ENCODE data around the gene APOBR.
"Not testable (repeated sequence)": the region's sequence is repeated elsewhere in the genome, so short reads cannot be mapped to it uniquely, and the experiment has no call there.

The APOBR gene

GRCh38 chr16:28498666-28499381 is 4.4 kb downstream of the APOBR start:
- in situ Hi-C loops (cut with MboI; ENCODE audit: low sequenced_read_pairs): no loop called here

GRCh38 chr16:28499854-28500253 is 5.4 kb downstream of the APOBR start:
- in situ Hi-C loops (cut with MboI; ENCODE audit: low sequenced_read_pairs): no loop called here

- in situ Hi-C loops (cut with MboI; ENCODE audit: low sequenced_read_pairs): not testable (repeated sequence)
Measured at GRCh38 chr16:28500476-28501180, 6.2 kb downstream of the APOBR start.

DNA sequence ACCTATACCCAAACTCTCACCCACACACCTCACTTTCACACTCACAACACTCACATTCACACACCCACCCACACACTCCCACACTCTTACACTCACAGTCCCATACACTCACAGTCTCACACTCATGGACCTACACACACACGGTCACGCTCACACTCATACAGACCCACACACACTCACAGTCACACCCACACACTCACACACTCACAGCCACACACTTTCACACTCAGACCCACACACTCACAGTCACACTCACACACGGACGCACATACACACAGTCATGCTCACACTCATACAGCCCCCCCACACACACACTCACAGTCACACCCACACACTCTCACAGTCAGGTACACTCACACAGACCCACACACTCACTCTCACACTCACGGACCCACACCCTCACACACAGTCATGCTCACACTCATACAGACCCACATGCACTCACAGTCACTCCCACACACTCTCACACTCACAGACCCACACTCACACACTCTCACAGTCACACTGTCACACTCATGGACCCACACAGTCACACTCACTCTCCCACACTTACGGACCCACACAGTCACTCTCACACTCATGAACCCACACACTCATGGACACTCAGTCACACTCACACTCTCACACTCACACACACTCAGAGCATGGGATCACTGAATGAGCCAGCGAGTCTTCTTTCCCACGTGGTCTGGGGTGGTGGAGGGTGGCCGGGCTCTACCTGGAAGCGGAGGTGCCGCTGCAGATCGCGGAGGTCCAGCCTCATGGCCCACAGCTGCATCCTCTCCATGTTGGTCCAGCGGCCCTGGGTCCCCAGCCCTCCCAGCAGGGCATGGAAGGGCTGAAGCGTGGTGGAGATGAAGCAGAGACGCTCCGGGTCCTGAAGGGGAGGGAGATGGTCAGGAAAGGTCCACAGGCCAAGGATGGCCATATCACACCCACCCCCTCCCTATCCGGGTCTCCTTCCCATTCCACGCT is 7.1 kb downstream of the APOBR start:
- in situ Hi-C loops (cut with MboI; ENCODE audit: low sequenced_read_pairs): no loop called here

DNA sequence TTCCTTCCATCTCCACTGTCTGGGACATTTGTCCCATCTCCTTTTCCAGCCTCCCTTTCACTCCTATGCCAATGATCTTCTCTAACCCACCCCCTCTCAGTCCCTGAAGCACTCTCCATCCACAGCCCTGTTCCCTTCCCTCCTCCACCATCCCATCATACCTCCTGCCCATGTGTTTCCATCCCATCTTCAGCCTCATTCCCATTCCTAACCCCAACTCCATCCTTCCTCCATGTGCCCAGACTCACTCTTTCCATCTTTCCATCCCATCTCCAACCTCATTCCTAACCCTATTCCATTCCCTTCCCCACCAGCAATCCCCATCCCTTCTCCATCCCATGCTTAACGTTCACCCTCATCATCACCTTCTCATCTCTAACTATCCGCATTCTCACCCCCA is 7.8 kb downstream of the APOBR start:
- in situ Hi-C loops (cut with MboI; ENCODE audit: low sequenced_read_pairs): no loop called here

- in situ Hi-C loops (cut with MboI; ENCODE audit: low sequenced_read_pairs): no loop called here
Measured at GRCh38 chr16:28503470-28504259, 9.2 kb downstream of the APOBR start.

DNA sequence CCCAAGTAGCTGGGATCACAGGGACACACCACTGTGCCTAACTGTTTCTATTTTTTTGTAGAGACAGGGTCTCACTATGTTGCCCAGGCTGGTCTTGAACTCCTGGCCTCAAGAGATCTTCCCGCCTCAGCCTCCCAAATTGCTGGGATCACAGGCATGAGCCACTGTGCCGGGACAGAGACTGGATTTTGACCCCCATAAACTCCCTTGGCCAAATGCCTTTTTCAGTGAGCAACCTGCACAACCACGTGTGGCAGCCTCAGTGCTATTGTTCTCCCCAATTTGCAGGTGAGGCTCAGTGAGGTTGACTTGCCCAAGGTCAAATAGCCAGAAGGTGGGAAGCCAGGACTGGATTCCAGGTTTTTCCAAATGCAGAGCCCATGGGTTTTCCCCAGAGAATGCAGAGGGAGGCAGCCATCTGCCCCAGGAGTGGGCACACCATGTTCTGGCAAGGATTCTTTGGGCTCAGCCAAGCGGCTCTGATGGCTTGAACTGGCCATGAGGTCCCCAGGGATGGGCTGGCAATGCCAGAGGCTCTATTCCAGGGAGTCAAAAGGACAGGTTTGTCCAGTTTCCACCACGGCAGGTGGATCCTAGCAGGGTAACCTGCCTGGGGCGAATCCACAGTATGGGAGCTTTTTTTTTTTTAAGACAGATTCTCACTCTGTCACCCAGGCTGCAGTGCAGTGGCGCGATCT is 10.4 kb downstream of the APOBR start:
- in situ Hi-C loops (cut with MboI; ENCODE audit: low sequenced_read_pairs): no loop called here

GRCh38 chr16:28505489-28506137 is 11.2 kb downstream of the APOBR start:
- in situ Hi-C loops (cut with MboI; ENCODE audit: low sequenced_read_pairs): no loop called here

GRCh38 chr16:28511031-28511430 is 16.6 kb downstream of the APOBR start:
- in situ Hi-C loops (cut with MboI; ENCODE audit: low sequenced_read_pairs): no loop called here

- in situ Hi-C loops (cut with MboI; ENCODE audit: low sequenced_read_pairs): no loop called here
Measured at GRCh38 chr16:28511801-28512789, 17.7 kb downstream of the APOBR start.

DNA sequence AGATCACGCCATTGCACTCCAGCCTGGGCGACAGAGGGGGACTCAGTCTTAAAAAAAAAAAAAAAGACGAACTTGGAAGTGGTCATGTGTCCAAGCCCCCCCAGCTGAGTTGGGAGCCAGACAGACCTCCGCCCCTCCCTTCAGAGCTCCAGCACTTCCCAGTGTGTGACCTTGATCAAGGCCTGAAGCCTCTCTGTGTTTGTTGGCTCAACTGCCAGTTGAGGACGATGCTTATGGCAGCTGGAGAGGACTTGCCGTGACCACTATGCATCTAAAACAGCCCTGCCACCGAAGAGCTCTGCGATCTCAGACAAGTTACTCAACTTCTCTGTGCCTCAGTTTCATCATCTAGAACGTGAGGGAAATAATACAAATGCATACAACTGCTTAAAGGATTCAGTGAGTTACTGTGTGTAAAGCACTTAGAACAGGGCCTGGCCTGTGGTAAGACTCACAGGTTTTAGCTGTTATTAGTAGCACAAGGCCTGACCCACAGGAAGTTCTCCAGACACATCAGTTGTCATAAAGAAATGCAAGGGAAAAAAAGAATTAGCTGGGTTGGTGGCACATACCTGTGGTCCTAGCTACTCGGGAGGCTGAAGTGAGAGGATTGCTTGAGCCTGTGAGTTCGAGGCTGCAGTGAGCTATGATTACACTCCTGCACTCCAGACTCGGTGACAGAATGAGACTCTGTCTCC is 19.2 kb downstream of the APOBR start:
- in situ Hi-C loops (cut with MboI; ENCODE audit: low sequenced_read_pairs): no loop called here

DNA sequence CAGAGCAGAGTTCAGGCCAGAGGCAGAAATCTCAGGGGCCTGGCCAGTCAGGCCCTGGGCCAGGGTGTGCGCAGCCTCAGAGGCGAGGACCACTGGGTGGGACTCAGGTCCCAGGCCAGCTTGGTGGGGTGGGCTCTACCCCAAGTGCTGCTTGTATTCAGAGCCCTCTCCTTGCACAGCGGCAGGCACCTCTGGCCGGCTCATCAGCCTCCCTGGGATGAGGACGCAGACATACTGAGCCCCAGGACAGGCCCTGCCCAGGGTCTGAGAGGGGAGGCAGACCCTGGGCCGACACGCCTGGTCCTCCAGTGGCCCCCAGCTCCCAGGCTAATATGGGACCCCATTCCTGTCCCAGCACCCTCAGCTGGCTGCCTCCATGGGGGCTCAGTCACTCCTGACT is 19.8 kb downstream of the APOBR start:
- in situ Hi-C loops (cut with MboI; ENCODE audit: low sequenced_read_pairs): no loop called here

DNA sequence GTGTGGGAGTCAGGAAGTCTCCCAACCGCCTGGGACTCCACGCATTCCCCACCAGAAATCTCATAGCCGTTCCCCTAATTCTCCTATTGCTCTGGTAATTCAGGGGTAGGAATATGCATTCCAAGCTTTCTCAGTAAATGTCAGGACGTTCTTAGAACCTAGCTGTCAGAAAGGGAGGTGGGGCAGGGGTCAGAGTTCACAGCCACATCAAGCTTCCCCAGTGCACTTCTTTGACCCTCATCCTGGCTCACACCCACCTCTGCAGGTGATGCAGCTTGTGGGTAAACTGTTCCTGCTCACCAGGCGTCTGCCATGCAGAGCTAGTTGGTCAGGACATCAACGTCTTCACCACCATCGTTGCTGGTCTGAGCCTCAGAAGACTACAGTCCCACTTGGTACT is 26.2 kb downstream of the APOBR start:
- in situ Hi-C loops (cut with MboI; ENCODE audit: low sequenced_read_pairs): no loop called here

- in situ Hi-C loops (cut with MboI; ENCODE audit: low sequenced_read_pairs): no loop called here
Measured at GRCh38 chr16:28521436-28521835, 27.0 kb downstream of the APOBR start.

DNA sequence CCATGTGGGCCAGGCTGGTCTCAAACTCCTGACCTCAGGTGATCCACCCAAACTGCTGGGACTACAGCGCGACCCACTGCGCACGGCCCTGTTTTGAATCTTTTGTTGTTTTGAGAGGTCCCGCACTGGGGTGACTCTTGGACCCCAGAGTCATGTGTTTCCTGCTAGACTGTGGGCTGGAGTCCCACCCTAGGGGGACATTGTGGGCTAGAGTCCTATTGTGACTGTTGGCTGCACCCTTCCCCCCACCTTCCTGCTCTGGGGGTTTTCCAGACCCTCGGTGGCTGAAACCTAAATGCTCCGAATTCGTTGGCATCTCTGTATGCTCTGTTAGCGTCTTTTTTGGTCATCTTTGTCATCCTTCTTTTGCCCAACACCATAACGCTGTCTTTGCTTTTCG is 28.3 kb downstream of the APOBR start:
- in situ Hi-C loops (cut with MboI; ENCODE audit: low sequenced_read_pairs): no loop called here

GRCh38 chr16:28524681-28525171 is 30.3 kb downstream of the APOBR start:
- in situ Hi-C loops (cut with MboI; ENCODE audit: low sequenced_read_pairs): no loop called here

Measured in hTERT RPE-1 (cell line).